HG03442 (cell line): ENCODE measurements around the gene TMTC4.
A peak's percentile ranks its signal among the peaks of the same experiment; 100 is the strongest.
"Not testable (repeated sequence)": the region's sequence is repeated elsewhere in the genome, so short reads cannot be mapped to it uniquely, and the experiment has no call there.

Experiments used
- ATAC-seq: cut with Tn5 transposase; IDR thresholded peaks from one replicate; pipeline ENCODE4 v1.9.1; 2021; ENCODE audit warnings: mild to moderate bottlenecking, moderate library complexity; ENCODE audit not compliant: unreplicated experiment

The TMTC4 gene

GRCh38 chr13:100674572-100674871, at the start of gene TMTC4:
TMTC4 (minus strand) TSS chr13:100674795; CDS start chr13:100670362, 4,433 bp downstream.
- peak; percentile 37 for ATAC-seq

- ATAC-seq = no peak
Observed at GRCh38 chr13:100722517-100722916, 47.9 kb upstream of the TMTC4 start.

GRCh38 chr13:100721885-100722512, 47.4 kb upstream of the TMTC4 start:
- peak; percentile 82 for ATAC-seq

GRCh38 chr13:100715604-100716003, 41.0 kb upstream of the TMTC4 start:
- ATAC-seq = no peak

- no peak for ATAC-seq
Observed at GRCh38 chr13:100714478-100714877, 39.9 kb upstream of the TMTC4 start.

GRCh38 chr13:100710176-100710575, 35.6 kb upstream of the TMTC4 start:
- no peak for ATAC-seq

- ATAC-seq = no peak
Observed at GRCh38 chr13:100707818-100708740, 33.5 kb upstream of the TMTC4 start.

GRCh38 chr13:100698331-100698730, 23.7 kb upstream of the TMTC4 start:
- ATAC-seq = not testable (repeated sequence)

- ATAC-seq = no peak
Observed at GRCh38 chr13:100695509-100695773, 20.8 kb upstream of the TMTC4 start.

- ATAC-seq = no peak
Observed at GRCh38 chr13:100694722-100695508, 20.3 kb upstream of the TMTC4 start.

GRCh38 chr13:100689191-100689590, 14.6 kb upstream of the TMTC4 start:
- no peak for ATAC-seq

GRCh38 chr13:100680131-100680530, 5.5 kb upstream of the TMTC4 start:
- ATAC-seq = no peak

GRCh38 chr13:100677128-100677527, 2.5 kb upstream of the TMTC4 start:
- not testable (repeated sequence) for ATAC-seq

GRCh38 chr13:100675661-100676129, 1.1 kb upstream of the TMTC4 start:
- ATAC-seq = no peak

GRCh38 chr13:100674872-100675660, 471 bp upstream of the TMTC4 start:
- ATAC-seq = peak; percentile 95

- peak; percentile 23 for ATAC-seq
Observed at GRCh38 chr13:100673713-100674571, 653 bp downstream of the TMTC4 start.

- no peak for ATAC-seq
Observed at GRCh38 chr13:100673376-100673712, 1.3 kb downstream of the TMTC4 start.

GRCh38 chr13:100671389-100672182, 3.0 kb downstream of the TMTC4 start:
- ATAC-seq = no peak

- no peak for ATAC-seq
Observed at GRCh38 chr13:100668408-100668807, 6.2 kb downstream of the TMTC4 start.
